Osteoblast (primary cell): ENCODE measurements around the gene H1-8. TPM values are rescaled to one million over a fixed set of nuclear protein-coding genes. Genes with fewer than 3 reads are reported as not detected.

Experiments used
- DNase-seq: peaks from one replicate; pipeline ENCODE4 v3.0.0; 2011; ENCODE audit warnings: low spot score, mixed read lengths; ENCODE audit not compliant: insufficient read length; ENCODE audit errors: missing footprints
- H2AFZ ChIP-seq: 2 replicates; pipeline ENCODE4 v1.6.0; 2011; ENCODE audit warnings: mild to moderate bottlenecking, low read length
- H3K27ac ChIP-seq: 2 replicates; pipeline ENCODE4 v1.5.1; 2011; ENCODE audit warnings: mild to moderate bottlenecking, low read depth, low read length, moderate library complexity
- H3K27me3 ChIP-seq: 2 replicates; pipeline ENCODE4 v1.6.0; 2012; ENCODE audit warnings: mild to moderate bottlenecking, control low read depth, inconsistent platforms, low read length, moderate library complexity; ENCODE audit not compliant: insufficient read depth
- H3K36me3 ChIP-seq: 2 replicates; pipeline ENCODE4 v1.5.1; 2011; ENCODE audit warnings: mild to moderate bottlenecking, low read length, control low read depth, moderate library complexity; ENCODE audit not compliant: insufficient read depth
- H3K4me1 ChIP-seq: 2 replicates; pipeline ENCODE4 v1.5.1; 2011; ENCODE audit warnings: mild to moderate bottlenecking, low read length, control low read depth, moderate library complexity; ENCODE audit not compliant: insufficient read depth
- H3K4me2 ChIP-seq: 2 replicates; pipeline ENCODE4 v1.6.0; 2011; ENCODE audit warnings: mild to moderate bottlenecking, low read length; ENCODE audit not compliant: insufficient read depth
- H3K4me3 ChIP-seq: fragments of 200-600 bp; sonication (generic); 3 replicates; pipeline ENCODE4 v1.5.1; 2012; ENCODE audit warnings: mild to moderate bottlenecking, low read length, inconsistent platforms; ENCODE audit not compliant: insufficient read depth
- H3K79me2 ChIP-seq: 2 replicates; pipeline ENCODE4 v1.6.0; 2012; ENCODE audit warnings: mild to moderate bottlenecking, low read length, control low read depth, inconsistent platforms; ENCODE audit not compliant: insufficient read depth
- H3K9me3 ChIP-seq: 2 replicates; pipeline ENCODE4 v1.5.1; 2011; ENCODE audit warnings: low read depth, low read length, control low read depth
- H4K20me1 ChIP-seq: 2 replicates; pipeline ENCODE4 v1.6.0; 2012; ENCODE audit warnings: mild to moderate bottlenecking, low read length, control low read depth; ENCODE audit not compliant: insufficient read depth
- CTCF ChIP-seq: IDR thresholded peaks from 2 replicates; pipeline ENCODE4 v1.5.1; 2011; ENCODE audit warnings: mild to moderate bottlenecking, low read depth, low read length, moderate library complexity; ENCODE audit errors: extremely low read depth
- small RNA-seq: library from RNA; depleted of rRNA; stranded (forward); fragments of <200 nt; gene quantifications from one replicate; pipeline ENCODE3, GENCODE V24; 2012
- total RNA-seq: library from RNA; depleted of rRNA; stranded (reverse); fragments of >200 nt; gene quantifications from 2 replicates; pipeline ENCODE4 v1.2.3, GENCODE V29; 2012

The H1-8 gene
- total RNA-seq, 1 donor: not detected

- peaks cover 91% of the 10 kb centered on the region for H3K79me2 ChIP-seq
- peaks cover 59% of the 10 kb centered on the region for H4K20me1 ChIP-seq
- peak overlapping the region; percentile 25 for H3K4me2 ChIP-seq
- no peak for TF ChIP-seq CTCF
- H3K27me3 ChIP-seq: no peaks in the 10 kb centered on the region
- no peak overlapping the region for H2AFZ ChIP-seq
- H3K9me3 ChIP-seq: no peaks in the 10 kb centered on the region
- peak overlapping the region; percentile 20 for H3K4me3 ChIP-seq
- DNase-seq: peak; percentile 97
- peak overlapping the region; percentile 96 for H3K27ac ChIP-seq
- H3K36me3 ChIP-seq: no peaks in the 10 kb centered on the region
- H3K4me1 ChIP-seq: peaks cover 86% of the 10 kb centered on the region
These were observed 56.6 kb downstream of the H1-8 start for GRCh38 chr3:129599607-129600006.

GRCh38 chr3:129600348-129600747, 57.4 kb downstream of the H1-8 start:
- H3K4me2 ChIP-seq: no peak overlapping the region
- no peak for DNase-seq
- no peak overlapping the region for H3K4me3 ChIP-seq
- H3K4me1 ChIP-seq: peaks cover 83% of the 10 kb centered on the region
- H2AFZ ChIP-seq: no peak overlapping the region
- H3K79me2 ChIP-seq: peaks cover 91% of the 10 kb centered on the region
- no peaks in the 10 kb centered on the region for H3K27me3 ChIP-seq
- no peaks in the 10 kb centered on the region for H3K36me3 ChIP-seq
- H3K9me3 ChIP-seq: no peaks in the 10 kb centered on the region
- peak overlapping the region; percentile 96 for H3K27ac ChIP-seq
- H4K20me1 ChIP-seq: peaks cover 62% of the 10 kb centered on the region
- TF ChIP-seq CTCF: no peak

Small RNA genes within 50 kb of the gene (small RNA-seq; reads per million reads assigned to genes)
- not detected for gene RN7SL752P

Other genes starting within 250 kb of the H1-8 start
- gene EFCAB12, start 114.5 kb upstream of the H1-8 start, total RNA-seq: under 0.01 TPM in 2 replicates
- gene MBD4, start 103.2 kb upstream of the H1-8 start, total RNA-seq: 37.1 and 41.3 TPM in 2 replicates
- 30.4 and 30.6 TPM in 2 replicates for gene IFT122, start 103.0 kb upstream of the H1-8 start, total RNA-seq
- gene RHO, start 14.5 kb upstream of the H1-8 start, total RNA-seq: not detected in 2 replicates
- 126 and 134 TPM in 2 replicates for gene PLXND1, start 63.5 kb downstream of the H1-8 start, total RNA-seq